ENCODE data around the gene RPS21.

DNA sequence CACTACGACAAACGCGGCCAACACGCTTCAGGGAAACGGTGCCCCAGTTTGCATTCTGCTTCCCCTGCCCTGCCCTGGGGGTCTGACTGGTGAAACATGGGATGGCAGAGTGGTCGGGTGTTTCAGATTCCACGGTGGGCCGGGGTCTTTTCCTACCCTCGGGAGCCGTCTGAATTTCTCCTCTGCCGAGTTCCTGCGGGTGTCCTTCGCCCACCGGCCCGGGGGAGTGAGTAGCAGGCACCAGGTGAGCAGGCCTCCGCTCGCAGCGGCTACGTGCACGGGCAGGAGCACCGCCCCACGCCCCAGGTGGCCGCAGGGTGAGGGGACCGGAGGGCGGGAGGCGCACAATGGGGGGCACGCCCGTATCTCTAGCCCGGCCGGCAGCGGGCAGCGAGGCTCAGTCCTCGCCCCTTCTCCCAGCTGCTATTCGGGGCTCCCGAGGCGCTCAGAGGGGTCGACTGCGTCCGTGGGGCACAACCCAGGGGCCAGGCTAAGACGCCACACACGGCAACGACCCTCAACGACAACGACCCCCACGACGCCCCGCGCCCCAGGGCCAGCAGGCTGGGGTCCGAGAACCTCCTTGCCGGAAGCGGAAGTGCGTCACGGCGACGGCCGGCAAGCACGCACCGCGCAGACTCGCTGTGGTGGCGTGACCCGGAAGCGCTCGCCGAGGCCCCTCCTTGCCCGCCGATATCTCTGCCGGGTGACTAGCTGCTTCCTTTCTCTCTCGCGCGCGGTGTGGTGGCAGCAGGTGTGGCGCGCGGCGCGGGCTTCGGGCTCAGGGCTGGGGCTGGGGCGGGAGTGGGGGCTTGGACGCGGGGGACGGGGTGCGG is at the start of gene RPS21:
- TF ChIP-seq EP300 (IDR thresholded peaks at IDR 0.05; ENCODE audit: low read depth) (no peak), POLR2A (IDR thresholded peaks at IDR 0.05) (peak; percentile 81)
- TF ChIP-seq, protein P1, sequence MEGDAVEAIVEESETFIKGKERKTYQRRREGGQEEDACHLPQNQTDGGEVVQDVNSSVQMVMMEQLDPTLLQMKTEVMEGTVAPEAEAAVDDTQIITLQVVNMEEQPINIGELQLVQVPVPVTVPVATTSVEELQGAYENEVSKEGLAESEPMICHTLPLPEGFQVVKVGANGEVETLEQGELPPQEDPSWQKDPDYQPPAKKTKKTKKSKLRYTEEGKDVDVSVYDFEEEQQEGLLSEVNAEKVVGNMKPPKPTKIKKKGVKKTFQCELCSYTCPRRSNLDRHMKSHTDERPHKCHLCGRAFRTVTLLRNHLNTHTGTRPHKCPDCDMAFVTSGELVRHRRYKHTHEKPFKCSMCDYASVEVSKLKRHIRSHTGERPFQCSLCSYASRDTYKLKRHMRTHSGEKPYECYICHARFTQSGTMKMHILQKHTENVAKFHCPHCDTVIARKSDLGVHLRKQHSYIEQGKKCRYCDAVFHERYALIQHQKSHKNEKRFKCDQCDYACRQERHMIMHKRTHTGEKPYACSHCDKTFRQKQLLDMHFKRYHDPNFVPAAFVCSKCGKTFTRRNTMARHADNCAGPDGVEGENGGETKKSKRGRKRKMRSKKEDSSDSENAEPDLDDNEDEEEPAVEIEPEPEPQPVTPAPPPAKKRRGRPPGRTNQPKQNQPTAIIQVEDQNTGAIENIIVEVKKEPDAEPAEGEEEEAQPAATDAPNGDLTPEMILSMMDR (IDR thresholded peaks at IDR 0.05) = peak in 1 of 5 experiments; percentile 18

Measured in transverse colon (tissue), 3 donors.